ENCODE measurements around the gene ACSS1.

DNA sequence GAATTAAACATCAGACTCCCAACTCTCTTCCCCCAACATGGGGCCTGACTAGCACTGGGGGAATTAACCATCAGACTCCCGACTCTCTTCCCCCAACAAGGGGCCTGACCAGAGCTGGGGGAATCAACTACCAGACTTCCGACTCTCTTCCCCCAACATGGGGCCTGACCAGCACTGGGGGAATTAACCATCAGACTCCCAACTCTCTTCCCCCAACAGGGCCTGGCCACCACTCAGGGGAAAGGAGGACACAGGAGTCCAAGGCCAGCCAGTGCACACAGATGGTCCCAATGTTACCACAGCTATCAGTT is 95.8 kb downstream of the ACSS1 start:
- no peak for TF ChIP-seq POLR2A (IDR thresholded peaks at IDR 0.05)
- TF ChIP-seq, protein P1, sequence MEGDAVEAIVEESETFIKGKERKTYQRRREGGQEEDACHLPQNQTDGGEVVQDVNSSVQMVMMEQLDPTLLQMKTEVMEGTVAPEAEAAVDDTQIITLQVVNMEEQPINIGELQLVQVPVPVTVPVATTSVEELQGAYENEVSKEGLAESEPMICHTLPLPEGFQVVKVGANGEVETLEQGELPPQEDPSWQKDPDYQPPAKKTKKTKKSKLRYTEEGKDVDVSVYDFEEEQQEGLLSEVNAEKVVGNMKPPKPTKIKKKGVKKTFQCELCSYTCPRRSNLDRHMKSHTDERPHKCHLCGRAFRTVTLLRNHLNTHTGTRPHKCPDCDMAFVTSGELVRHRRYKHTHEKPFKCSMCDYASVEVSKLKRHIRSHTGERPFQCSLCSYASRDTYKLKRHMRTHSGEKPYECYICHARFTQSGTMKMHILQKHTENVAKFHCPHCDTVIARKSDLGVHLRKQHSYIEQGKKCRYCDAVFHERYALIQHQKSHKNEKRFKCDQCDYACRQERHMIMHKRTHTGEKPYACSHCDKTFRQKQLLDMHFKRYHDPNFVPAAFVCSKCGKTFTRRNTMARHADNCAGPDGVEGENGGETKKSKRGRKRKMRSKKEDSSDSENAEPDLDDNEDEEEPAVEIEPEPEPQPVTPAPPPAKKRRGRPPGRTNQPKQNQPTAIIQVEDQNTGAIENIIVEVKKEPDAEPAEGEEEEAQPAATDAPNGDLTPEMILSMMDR (IDR thresholded peaks at IDR 0.05), result no peak
